Endothelial cell of umbilical vein (primary cell): ENCODE measurements around the gene NUTF2. TPM values are rescaled to one million over a fixed set of nuclear protein-coding genes. Genes with fewer than 3 reads are reported as not detected.
A peak's percentile ranks its signal among the peaks of the same experiment; 100 is the strongest.

Source experiments
- BruUV-seq: library from RNA; stranded (reverse); fragments of 400-500 nt; replicated peaks from 2 replicates; lab custom pipeline; 2021; lab: Mats Ljungman, UMichigan
- CTCF ChIA-PET: fragments of 300-600, 350-600 bp; sonication (Branson Sonifier 250); formaldehyde crosslinking; loops from one replicate; lab custom pipeline; 2021; ENCODE audit warnings: antibody characterized with exemption, inconsistent platforms; lab: Charles Lee
- POLR2A ChIA-PET: fragments of 300-600, 350-600 bp; sonication (Branson Sonifier 250); formaldehyde crosslinking; loops from one replicate; lab custom pipeline; 2021; ENCODE audit warnings: antibody characterized with exemption, inconsistent platforms; lab: Charles Lee
- DNase-seq: peaks from one replicate; pipeline ENCODE4 v3.0.0-alpha.2; 2011; ENCODE audit warnings: low read depth, low spot score
- FAIRE-seq: peaks from 2 replicates; lab custom pipeline; 2011; peaks lifted over from hg19 to GRCh38; lab: Jason Lieb, UNC
- H2AFZ ChIP-seq: 2 replicates; pipeline ENCODE4 v1.6.0; 2012; ENCODE audit warnings: low read depth, low read length, control low read depth, inconsistent platforms
- H3K27ac ChIP-seq: 2 replicates; pipeline ENCODE4 v1.5.1; 2011; ENCODE audit warnings: low read depth, mild to moderate bottlenecking, control low read depth, low read length, moderate library complexity; ENCODE audit not compliant: insufficient read depth
- H3K27me3 ChIP-seq, 2 experiments: 2 replicates each; pipeline versions ENCODE4 v1.6.0 to v1.6.1; 2011; ENCODE audit warnings: low read length in 2 of 2, mixed read lengths in 1 of 2; ENCODE audit not compliant: control insufficient read depth in 2 of 2, insufficient read depth in 2 of 2
- H3K36me3 ChIP-seq, 2 experiments: 2 replicates in 1 of 2; 3 replicates in 1 of 2; pipeline ENCODE4 v1.5.1; 2011; ENCODE audit warnings: low read length in 2 of 2, mild to moderate bottlenecking in 1 of 2, moderate library complexity in 1 of 2; ENCODE audit not compliant: control insufficient read depth in 2 of 2, insufficient read depth in 2 of 2; ENCODE audit errors: extremely low read depth in 1 of 2
- H3K4me1 ChIP-seq: 3 replicates; pipeline ENCODE4 v1.5.1; 2011; ENCODE audit warnings: mild to moderate bottlenecking, low read length; ENCODE audit not compliant: control insufficient read depth, insufficient read depth; ENCODE audit errors: extremely low read depth
- H3K4me2 ChIP-seq: 2 replicates; pipeline ENCODE4 v1.6.1; 2011; ENCODE audit warnings: low read length, control low read depth, mixed read lengths; ENCODE audit not compliant: insufficient read depth
- H3K4me3 ChIP-seq, 3 experiments: fragments of 200-600 bp in 1 of 3; sonication (generic), shearing (Covaris generic) in 1 of 3; replicated peaks in 1 of 3; 2 replicates each; pipeline ENCODE4 v1.5.1; 2011 to 2016; ENCODE audit warnings: control low read depth in 3 of 3, low read length in 3 of 3, mild to moderate bottlenecking in 2 of 3, inconsistent platforms in 1 of 3, low read depth in 1 of 3, moderate library complexity in 1 of 3; ENCODE audit not compliant: insufficient read depth in 1 of 3
- H3K79me2 ChIP-seq: 2 replicates; pipeline ENCODE4 v1.6.0; 2012; ENCODE audit warnings: low read length, inconsistent platforms; ENCODE audit not compliant: control insufficient read depth, insufficient read depth
- H3K9ac ChIP-seq: replicated peaks from 2 replicates; pipeline ENCODE3; 2011; ENCODE audit warnings: low read length, control low read depth; ENCODE audit not compliant: insufficient read depth; ENCODE audit errors: extremely low read depth
- H3K9me1 ChIP-seq: replicated peaks from 3 replicates; pipeline ENCODE4 v1.6.0; 2011; ENCODE audit warnings: mild to moderate bottlenecking, low read length; ENCODE audit not compliant: control insufficient read depth, insufficient read depth; ENCODE audit errors: extremely low read depth
- H3K9me3 ChIP-seq: replicated peaks from 2 replicates; pipeline ENCODE4 v1.5.1; 2012; ENCODE audit warnings: low read length, inconsistent platforms; ENCODE audit not compliant: control insufficient read depth, insufficient read depth
- H4K20me1 ChIP-seq: replicated peaks from 2 replicates; pipeline ENCODE3; 2011; ENCODE audit warnings: mild to moderate bottlenecking, low read length; ENCODE audit not compliant: control insufficient read depth, insufficient read depth; ENCODE audit errors: extremely low read depth
- EZH2 ChIP-seq: IDR thresholded peaks from 2 replicates; pipeline ENCODE4 v1.6.1; 2012; ENCODE audit warnings: borderline replicate concordance, low read depth, mild to moderate bottlenecking, moderate library complexity, low read length, inconsistent platforms; ENCODE audit not compliant: severe bottlenecking
- FOS ChIP-seq: IDR thresholded peaks from 2 replicates; pipeline ENCODE4 v1.6.1; 2011; ENCODE audit warnings: mild to moderate bottlenecking, low read length, moderate library complexity, borderline replicate concordance; ENCODE audit not compliant: insufficient read depth
- GATA2 ChIP-seq: IDR thresholded peaks from 2 replicates; pipeline ENCODE4 v1.7.0; 2011; ENCODE audit warnings: low read depth, mild to moderate bottlenecking, moderate library complexity, mixed read lengths, low read length; ENCODE audit not compliant: insufficient read length, insufficient read depth
- JUN ChIP-seq: IDR thresholded peaks from 2 replicates; pipeline ENCODE4 v1.6.1; 2011; ENCODE audit warnings: borderline replicate concordance, low read depth; ENCODE audit not compliant: insufficient read length, insufficient read depth
- MYC ChIP-seq: IDR thresholded peaks from one replicate; pipeline ENCODE4 v1.6.1; 2011; ENCODE audit warnings: mild to moderate bottlenecking, low read depth, low read length
- POLR2A ChIP-seq: IDR thresholded peaks from 2 replicates; pipeline ENCODE4 v1.6.1; 2012; ENCODE audit warnings: low read depth, mild to moderate bottlenecking, control low read depth, low read length
- POLR2AphosphoS5 ChIP-seq: IDR thresholded peaks from 2 replicates; pipeline ENCODE4 v1.6.1; 2012; ENCODE audit warnings: low read depth, mild to moderate bottlenecking, control low read depth, low read length, moderate library complexity; ENCODE audit not compliant: insufficient read depth
- dilution Hi-C: fragments of 300-500 bp; cut with MboI; formaldehyde crosslinking; loops from one replicate; pipeline ENCODE4 v1.15.0; 2019; ENCODE audit warnings: low sequenced_read_pairs; ENCODE audit not compliant: extremely low pct_ligation_motif_present
- intact Hi-C: fragments of 100-400 bp; cut with micrococcal nuclease; formaldehyde crosslinking; loops from one replicate; pipeline ENCODE4 v1.10.0; 2022
- polyA plus RNA-seq, 4 experiments: library from polyadenylated mRNA; depleted of rRNA in 3 of 4; stranded (reverse) in 3 of 4; unstranded in 1 of 4; fragments of >200 nt; gene quantifications; 2 replicates each; pipeline versions ENCODE4 v1.2.1 to v1.2.3, GENCODE V29; 2011 to 2012; ENCODE audit warnings: missing spikeins in 1 of 4
- total RNA-seq: library from RNA; stranded (reverse); gene quantifications from 2 replicates; pipeline ENCODE4 v1.2.3, GENCODE V29; 2021
- TF ChIP-seq, protein P1 (sequence below), 2 donors: IDR thresholded peaks; 1 replicate in 1 of 2; 2 replicates in 1 of 2; pipeline ENCODE4 v1.5.1; 2011; ENCODE audit warnings: low read length in 2 of 2, mild to moderate bottlenecking in 2 of 2, moderate library complexity in 2 of 2, control low read depth in 1 of 2, inconsistent platforms in 1 of 2, low read depth in 1 of 2; ENCODE audit not compliant: insufficient read depth in 1 of 2; ENCODE audit errors: extremely low read depth in 1 of 2
- TF ChIP-seq, protein P2 (sequence below): IDR thresholded peaks from 2 replicates; pipeline ENCODE4 v1.6.1; 2011; ENCODE audit not compliant: insufficient read depth, insufficient read length

The NUTF2 gene
- total and polyA plus RNA-seq, 2 donors (not counting 3 experiments of a cell fraction or from before 2014, with no cell fraction given) = 208 to 273 TPM

DNA sequence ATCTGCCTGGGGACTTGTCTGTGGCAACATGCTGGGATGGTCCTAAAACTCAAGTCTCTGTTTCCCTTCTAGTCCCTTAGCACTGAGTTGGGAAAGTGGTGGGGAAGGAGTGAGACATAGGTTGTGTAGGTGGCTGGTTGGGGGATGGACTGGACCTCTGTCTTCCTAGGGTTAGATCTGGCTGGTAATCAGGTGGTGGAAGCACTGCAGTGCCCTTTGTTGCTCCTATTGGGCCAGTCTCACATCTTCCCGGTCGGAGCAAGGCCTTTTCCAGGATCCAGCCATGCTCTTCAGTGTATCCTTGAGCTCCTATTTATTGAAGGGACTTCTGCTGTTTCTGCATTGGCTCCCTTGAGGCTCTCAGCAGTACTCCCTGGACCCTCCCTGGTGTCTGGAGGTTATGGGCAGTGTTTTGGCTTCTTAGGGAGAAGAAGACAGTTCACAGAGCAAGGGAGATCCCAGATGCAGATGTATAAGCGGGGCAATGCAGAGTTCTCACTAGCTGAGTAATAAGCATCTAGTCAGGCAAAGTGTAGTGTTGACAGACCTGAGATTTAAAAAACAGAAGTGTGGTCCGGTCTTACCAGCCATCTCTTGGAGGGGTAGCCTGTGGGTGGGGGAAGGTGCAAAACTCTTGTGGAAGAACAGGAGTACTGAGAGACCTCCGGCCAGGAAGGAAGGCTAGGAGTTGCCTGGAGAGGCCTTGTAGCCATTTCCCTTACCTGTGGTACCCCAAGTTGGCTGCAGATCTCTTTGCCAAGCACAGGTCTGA lies 1.3 kb upstream of the NUTF2 start:
- intact Hi-C loops = loop anchor here (1.0 to 2.0 kb wide), 4 partner anchors 12 to 173 kb away; partner anchors contain the start of genes EDC4 and PSKH1
- no peak for DNase-seq

More for the DNA sequence above, 1.3 kb upstream of the NUTF2 start:
- peaks cover 3% of the 10 kb centered on the region for H4K20me1 ChIP-seq
- peaks cover 55% of the 10 kb centered on the region for H3K79me2 ChIP-seq
- H3K9me3 ChIP-seq = no peaks in the 10 kb centered on the region
- H3K4me3 ChIP-seq = peak overlapping the region in 1 of 3 experiments; percentile 53
- H3K9me1 ChIP-seq = no peaks in the 10 kb centered on the region
- H3K4me1 ChIP-seq = peaks cover 32% of the 10 kb centered on the region
- ChIA-PET CTCF (interaction anchor here (0.7 to 4.6 kb wide), 10 partner anchors 12 to 177 kb away, joined by 3 to 32 read pairs (median 4); no protein-coding TSS in a partner anchor), POLR2A (interaction anchor here (1.6 kb wide), 1 partner anchor 32 kb away, joined by 4 read pairs; no protein-coding TSS in a partner anchor)
- H2AFZ ChIP-seq = no peak overlapping the region
- peak overlapping the region; percentile 79 for H3K27ac ChIP-seq
- peak overlapping the region; percentile 79 for H3K4me2 ChIP-seq
- peaks cover 0 to 3% of the 10 kb centered on the region in 2 experiments for H3K36me3 ChIP-seq
- FAIRE-seq = no peak
- H3K9ac ChIP-seq = peak overlapping the region; percentile 93
- dilution Hi-C loops = no loop called here
- TF ChIP-seq, protein P1, sequence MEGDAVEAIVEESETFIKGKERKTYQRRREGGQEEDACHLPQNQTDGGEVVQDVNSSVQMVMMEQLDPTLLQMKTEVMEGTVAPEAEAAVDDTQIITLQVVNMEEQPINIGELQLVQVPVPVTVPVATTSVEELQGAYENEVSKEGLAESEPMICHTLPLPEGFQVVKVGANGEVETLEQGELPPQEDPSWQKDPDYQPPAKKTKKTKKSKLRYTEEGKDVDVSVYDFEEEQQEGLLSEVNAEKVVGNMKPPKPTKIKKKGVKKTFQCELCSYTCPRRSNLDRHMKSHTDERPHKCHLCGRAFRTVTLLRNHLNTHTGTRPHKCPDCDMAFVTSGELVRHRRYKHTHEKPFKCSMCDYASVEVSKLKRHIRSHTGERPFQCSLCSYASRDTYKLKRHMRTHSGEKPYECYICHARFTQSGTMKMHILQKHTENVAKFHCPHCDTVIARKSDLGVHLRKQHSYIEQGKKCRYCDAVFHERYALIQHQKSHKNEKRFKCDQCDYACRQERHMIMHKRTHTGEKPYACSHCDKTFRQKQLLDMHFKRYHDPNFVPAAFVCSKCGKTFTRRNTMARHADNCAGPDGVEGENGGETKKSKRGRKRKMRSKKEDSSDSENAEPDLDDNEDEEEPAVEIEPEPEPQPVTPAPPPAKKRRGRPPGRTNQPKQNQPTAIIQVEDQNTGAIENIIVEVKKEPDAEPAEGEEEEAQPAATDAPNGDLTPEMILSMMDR (IDR thresholded peaks at IDR 0.05; ENCODE audit: extremely low read depth in 1 of 2, insufficient read depth in 1 of 2, low read depth in 1 of 2, low read length in 2 of 2) = no peak
- TF ChIP-seq, protein P2, sequence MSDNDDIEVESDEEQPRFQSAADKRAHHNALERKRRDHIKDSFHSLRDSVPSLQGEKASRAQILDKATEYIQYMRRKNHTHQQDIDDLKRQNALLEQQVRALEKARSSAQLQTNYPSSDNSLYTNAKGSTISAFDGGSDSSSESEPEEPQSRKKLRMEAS = no peak
- TF ChIP-seq POLR2AphosphoS5 (no peak), FOS (no peak), GATA2 (no peak), JUN (no peak), POLR2A (no peak), EZH2 (no peak), MYC (no peak)
- TSS peak; percentile 44 for BruUV-seq
- H3K27me3 ChIP-seq = no peaks in the 10 kb centered on the region
